IPS-18a (cell line): Measurements from ENCODE around the gene ABCC5.

Experiments
- H3K27ac ChIP-seq: one replicate; pipeline ENCODE4 v1.5.1; 2013; ENCODE audit warnings: low read length
- H3K27me3 ChIP-seq: one replicate; pipeline ENCODE4 v1.6.1; 2013; ENCODE audit warnings: mild to moderate bottlenecking, low read length; ENCODE audit not compliant: control insufficient read depth, insufficient read depth
- H3K36me3 ChIP-seq: one replicate; pipeline ENCODE4 v1.6.1; 2013; ENCODE audit warnings: low read depth, low read length; ENCODE audit not compliant: control insufficient read depth
- H3K4me1 ChIP-seq: one replicate; pipeline ENCODE4 v1.6.1; 2013; ENCODE audit warnings: low read depth, low read length; ENCODE audit not compliant: control insufficient read depth
- H3K4me3 ChIP-seq: one replicate; pipeline ENCODE4 v1.5.1; 2013; ENCODE audit warnings: low read length
- H3K9ac ChIP-seq: one replicate; pipeline ENCODE4 v1.6.1; 2013; ENCODE audit warnings: mild to moderate bottlenecking, low read length, moderate library complexity
- H3K9me3 ChIP-seq: one replicate; pipeline ENCODE4 v1.6.1; 2013; ENCODE audit warnings: low read depth, low read length; ENCODE audit not compliant: control insufficient read depth

The ABCC5 gene

GRCh38 chr3:183914856-183915255 lies 102.8 kb downstream of the ABCC5 start:
- Histone ChIP-seq H3K27ac (no peak overlapping the region), H3K4me3 (no peak overlapping the region), H3K9ac (no peak overlapping the region), H3K36me3 (no peaks in the 10 kb centered on the region), H3K9me3 (no peaks in the 10 kb centered on the region), H3K27me3 (no peaks in the 10 kb centered on the region), H3K4me1 (no peaks in the 10 kb centered on the region)

DNA sequence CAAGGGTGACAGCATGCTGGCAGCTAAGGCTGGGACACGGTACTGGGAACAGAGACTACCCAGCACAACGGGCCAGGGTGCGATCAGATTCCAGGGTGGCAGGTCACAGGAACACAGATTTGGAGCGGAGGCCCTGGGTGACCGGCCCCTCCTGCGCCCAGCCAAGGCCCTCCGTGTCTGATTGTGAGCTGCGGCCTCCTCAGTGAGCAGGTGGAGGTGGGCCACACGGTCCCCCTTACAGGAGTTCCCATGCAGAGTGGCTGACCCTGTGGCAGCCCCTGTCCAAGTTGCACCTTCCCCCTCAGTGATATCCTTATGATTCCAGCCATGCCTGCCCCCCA lies 104.1 kb downstream of the ABCC5 start:
- H3K4me3 ChIP-seq = no peak overlapping the region
- H3K4me1 ChIP-seq = no peaks in the 10 kb centered on the region
- H3K36me3 ChIP-seq = no peaks in the 10 kb centered on the region
- H3K27me3 ChIP-seq = no peaks in the 10 kb centered on the region
- H3K9ac ChIP-seq = no peak overlapping the region
- H3K9me3 ChIP-seq = no peaks in the 10 kb centered on the region
- no peak overlapping the region for H3K27ac ChIP-seq

DNA sequence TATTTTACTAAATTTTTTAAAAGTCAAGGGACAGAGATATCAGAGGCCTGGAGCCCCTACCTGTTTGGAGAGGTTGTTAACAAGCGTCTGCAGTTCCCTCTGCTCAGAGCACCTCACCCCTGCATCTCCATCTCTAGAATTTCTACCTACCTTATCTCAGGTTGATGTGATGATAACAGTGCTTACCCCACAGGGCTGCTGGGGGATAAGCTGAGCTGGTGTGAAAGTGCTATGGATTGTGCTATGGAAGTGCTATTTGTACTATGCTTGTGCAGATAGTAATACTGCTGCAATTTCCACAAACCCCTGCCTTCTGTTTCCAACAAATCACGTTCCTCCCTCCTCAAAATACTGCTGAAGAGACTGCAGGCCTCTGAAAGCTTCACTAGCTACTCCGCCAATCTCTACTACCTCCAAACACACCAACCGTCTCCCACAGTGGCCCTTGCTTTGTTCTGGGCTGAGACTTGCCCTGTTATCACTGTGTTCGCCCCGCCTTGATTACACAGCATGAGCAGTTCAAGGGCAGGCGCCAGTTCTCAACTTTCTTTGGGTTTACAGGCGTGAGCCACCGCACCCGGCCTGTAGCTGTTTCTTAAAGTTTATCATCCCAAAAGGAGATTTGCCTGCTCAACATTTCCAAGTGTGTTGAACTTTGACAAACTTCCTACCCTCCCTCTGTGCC lies 104.6 kb downstream of the ABCC5 start:
- no peaks in the 10 kb centered on the region for H3K4me1 ChIP-seq
- H3K4me3 ChIP-seq = no peak overlapping the region
- H3K27me3 ChIP-seq = no peaks in the 10 kb centered on the region
- no peaks in the 10 kb centered on the region for H3K36me3 ChIP-seq
- no peak overlapping the region for H3K27ac ChIP-seq
- no peak overlapping the region for H3K9ac ChIP-seq
- no peaks in the 10 kb centered on the region for H3K9me3 ChIP-seq

DNA sequence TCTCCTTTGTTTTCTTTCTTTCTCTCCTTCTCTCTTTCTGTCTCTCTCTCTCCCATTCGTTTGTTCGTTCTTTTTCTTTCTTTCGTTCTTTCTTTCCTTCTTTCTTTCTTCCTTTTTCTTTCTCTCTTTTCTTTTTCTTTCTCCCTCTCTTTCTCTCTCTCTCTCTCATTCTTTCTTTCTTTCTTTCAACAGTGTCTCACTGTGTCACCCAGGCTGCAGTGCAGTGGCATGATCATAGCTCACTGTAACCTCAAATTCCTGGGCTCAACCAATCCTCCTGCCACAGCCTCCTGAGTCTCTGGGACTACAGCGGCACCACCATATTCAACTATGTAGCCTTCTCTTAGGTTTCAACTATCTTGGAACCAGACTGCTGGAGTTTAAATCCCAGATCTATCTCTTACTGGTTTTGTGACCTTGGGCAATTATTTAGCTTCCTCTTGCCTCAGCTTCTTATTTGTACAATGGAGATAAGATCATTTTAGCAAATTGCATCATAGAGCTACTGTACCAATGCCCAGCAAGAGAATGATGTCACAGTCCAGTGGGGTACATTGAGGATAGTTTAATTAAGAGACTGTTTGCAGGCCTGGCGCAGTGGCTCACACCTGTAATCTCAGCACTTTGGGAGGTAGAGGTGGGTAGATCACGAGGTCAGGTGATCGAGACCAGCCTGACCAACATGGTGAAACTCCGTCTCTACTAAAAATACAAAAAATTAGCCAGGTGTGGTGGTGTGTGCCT lies 105.7 kb downstream of the ABCC5 start:
- Histone ChIP-seq H3K4me1 (no peaks in the 10 kb centered on the region), H3K9ac (no peak overlapping the region), H3K36me3 (no peaks in the 10 kb centered on the region), H3K27me3 (no peaks in the 10 kb centered on the region), H3K4me3 (no peak overlapping the region), H3K9me3 (no peaks in the 10 kb centered on the region), H3K27ac (no peak overlapping the region)

- no peaks in the 10 kb centered on the region for H3K9me3 ChIP-seq
- no peaks in the 10 kb centered on the region for H3K27me3 ChIP-seq
- no peak overlapping the region for H3K27ac ChIP-seq
Measured at GRCh38 chr3:183911087-183911486, 106.6 kb downstream of the ABCC5 start.

DNA sequence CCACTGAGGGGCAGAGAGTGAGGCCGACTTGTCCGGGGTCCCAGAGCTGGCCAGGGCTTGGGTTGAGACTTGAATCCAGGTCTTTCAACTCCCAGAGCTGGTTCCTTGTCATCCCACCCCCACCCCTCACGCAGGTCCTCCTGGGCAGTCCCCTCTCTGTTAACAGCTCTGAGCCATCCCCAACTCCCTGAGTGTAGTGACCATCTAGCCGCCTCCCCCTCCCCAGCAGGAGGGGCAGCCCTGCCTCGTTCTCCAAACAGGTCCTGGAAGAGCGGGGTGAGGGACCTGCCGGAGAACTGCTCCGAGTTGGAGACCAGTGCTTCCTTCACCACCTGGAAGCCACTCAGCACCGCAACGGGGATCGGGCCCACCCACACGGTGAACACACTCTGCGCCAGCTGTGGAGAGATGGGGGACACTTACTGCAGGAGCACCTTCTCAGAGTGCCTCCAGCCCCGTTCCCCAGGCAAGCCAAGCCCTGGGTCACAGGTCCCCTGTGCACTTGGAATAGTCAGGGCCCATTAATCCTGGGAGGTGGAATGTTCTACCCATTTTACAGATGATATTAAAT lies 108.6 kb downstream of the ABCC5 start:
- no peak overlapping the region for H3K9ac ChIP-seq
- H3K27me3 ChIP-seq = no peaks in the 10 kb centered on the region

More at GRCh38 chr3:183911087-183911486, 106.6 kb downstream of the ABCC5 start:
- Histone ChIP-seq H3K9ac (no peak overlapping the region), H3K4me3 (no peak overlapping the region), H3K36me3 (no peaks in the 10 kb centered on the region), H3K4me1 (no peaks in the 10 kb centered on the region)

DNA sequence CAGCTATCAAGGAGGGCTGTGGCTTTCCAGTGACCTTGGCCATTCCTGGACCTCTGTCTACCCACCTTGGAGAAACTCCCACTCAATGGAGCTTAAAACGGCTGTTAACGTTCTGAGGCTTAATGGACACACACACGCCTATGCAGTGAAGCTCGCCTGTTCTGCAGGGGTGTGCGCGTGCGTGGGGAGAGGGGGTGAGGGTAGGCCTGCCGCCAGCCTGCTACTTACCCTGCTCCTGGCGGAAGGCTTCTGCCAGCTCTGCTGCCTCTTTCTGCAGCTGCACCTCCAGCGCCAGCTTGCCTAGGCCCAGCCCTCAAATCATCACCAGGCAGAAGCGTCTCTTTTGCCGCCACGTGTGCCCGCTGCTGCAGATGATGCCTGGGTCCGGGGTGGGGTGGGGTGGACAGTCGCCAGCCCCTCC lies 109.8 kb downstream of the ABCC5 start:
- H3K9me3 ChIP-seq = no peaks in the 10 kb centered on the region
- no peaks in the 10 kb centered on the region for H3K27me3 ChIP-seq

More for the DNA sequence above, 108.6 kb downstream of the ABCC5 start:
- Histone ChIP-seq H3K27ac (no peak overlapping the region), H3K4me3 (no peak overlapping the region), H3K36me3 (no peaks in the 10 kb centered on the region), H3K4me1 (no peaks in the 10 kb centered on the region), H3K9me3 (no peaks in the 10 kb centered on the region)

DNA sequence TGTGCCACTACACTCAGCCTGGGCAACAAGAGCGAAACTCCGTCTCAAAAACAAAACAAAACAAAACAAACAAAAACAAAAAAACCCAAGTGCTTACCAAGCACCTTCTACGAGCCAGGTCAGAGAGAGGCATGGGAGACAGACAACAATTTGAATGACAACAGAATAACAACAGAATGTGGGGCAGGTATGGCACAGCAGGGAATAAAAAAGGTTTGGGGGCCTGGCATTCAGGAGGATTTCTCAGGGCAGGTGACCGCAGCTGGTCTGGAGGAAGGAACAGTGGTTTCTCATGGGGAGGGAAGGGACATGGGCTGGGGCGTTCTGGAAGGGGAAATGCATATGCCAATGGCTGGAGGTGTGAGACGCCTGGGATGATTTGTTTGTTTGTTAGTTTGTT lies 110.5 kb downstream of the ABCC5 start:
- Histone ChIP-seq H3K4me3 (no peak overlapping the region), H3K36me3 (no peaks in the 10 kb centered on the region), H3K9ac (no peak overlapping the region), H3K9me3 (no peaks in the 10 kb centered on the region), H3K27ac (no peak overlapping the region), H3K4me1 (no peaks in the 10 kb centered on the region), H3K27me3 (no peaks in the 10 kb centered on the region)

More for the DNA sequence above, 109.8 kb downstream of the ABCC5 start:
- Histone ChIP-seq H3K4me1 (no peaks in the 10 kb centered on the region), H3K4me3 (no peak overlapping the region), H3K27ac (no peak overlapping the region), H3K36me3 (no peaks in the 10 kb centered on the region), H3K9ac (no peak overlapping the region)

GRCh38 chr3:183906234-183906921 lies 111.3 kb downstream of the ABCC5 start:
- Histone ChIP-seq H3K36me3 (no peaks in the 10 kb centered on the region), H3K9me3 (no peaks in the 10 kb centered on the region), H3K4me3 (no peak overlapping the region), H3K4me1 (no peaks in the 10 kb centered on the region), H3K27me3 (no peaks in the 10 kb centered on the region), H3K27ac (no peak overlapping the region), H3K9ac (no peak overlapping the region)

- Histone ChIP-seq H3K9me3 (no peaks in the 10 kb centered on the region), H3K36me3 (no peaks in the 10 kb centered on the region), H3K4me3 (no peak overlapping the region), H3K4me1 (no peaks in the 10 kb centered on the region), H3K27me3 (no peaks in the 10 kb centered on the region), H3K9ac (no peak overlapping the region), H3K27ac (no peak overlapping the region)
Measured at GRCh38 chr3:183904833-183905780, 112.6 kb downstream of the ABCC5 start.

- Histone ChIP-seq H3K9ac (no peak overlapping the region), H3K4me3 (no peak overlapping the region), H3K27ac (no peak overlapping the region), H3K4me1 (no peaks in the 10 kb centered on the region), H3K9me3 (no peaks in the 10 kb centered on the region), H3K27me3 (no peaks in the 10 kb centered on the region), H3K36me3 (no peaks in the 10 kb centered on the region)
Measured at GRCh38 chr3:183898028-183898431, 119.7 kb downstream of the ABCC5 start.
